Measurements from ENCODE around the gene SGCD. TPM values are rescaled to one million over a fixed set of nuclear protein-coding genes. Genes with fewer than 3 reads are reported as not detected.

SGCD gene
- total RNA-seq, 1 experiment from 2014 or later = not detected

DNA sequence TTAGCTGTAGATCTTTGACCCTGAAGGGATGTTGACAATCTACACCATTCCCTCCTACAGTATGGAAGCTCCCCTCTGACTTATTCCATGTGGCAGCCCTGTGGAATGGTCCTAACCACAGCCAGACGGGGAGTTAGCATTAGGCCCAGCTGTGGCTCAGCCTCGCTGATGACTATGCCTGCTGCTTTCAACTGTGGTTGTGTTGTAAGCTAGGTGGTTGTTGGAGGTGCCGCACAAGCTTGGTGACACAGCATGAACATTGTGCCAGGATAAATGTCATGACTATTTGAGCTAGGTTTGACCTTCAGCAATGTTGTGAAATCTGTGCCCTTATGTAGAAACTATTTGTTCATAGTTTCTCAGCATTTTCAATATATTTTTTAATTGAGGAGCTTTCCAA lies 40.6 kb downstream of the SGCD start:
- intact Hi-C loops (cut with micrococcal nuclease; ENCODE audit: unreplicated experiment) = no loop called here
- H3K4me3 ChIP-seq (ENCODE audit: low read depth in 2 of 2, low read length in 2 of 2) = no peak overlapping the region
- DNase-seq (ENCODE audit: low read depth, low spot score) = no peak
- CTCF ChIA-PET = no interaction called here
- ATAC-seq = no peak
- no peaks in the 10 kb centered on the region for H3K9me3 ChIP-seq (ENCODE audit: control insufficient read depth, insufficient read depth, low read depth, low read length)
- H3K36me3 ChIP-seq (ENCODE audit: control insufficient read depth, insufficient read depth, low read length) = no peaks in the 10 kb centered on the region
- POLR2A ChIA-PET = no interaction called here
- in situ Hi-C loops (cut with HindIII; ENCODE audit: low pct_unique_long_range_greater_than_20kb, low sequenced_read_pairs) = no loop called here
- H3K27ac ChIP-seq (ENCODE audit: low read length) = no peak overlapping the region
- no peaks in the 10 kb centered on the region for H3K27me3 ChIP-seq (ENCODE audit: control insufficient read depth, insufficient read depth, low read length)
- no TSS peak for BruUV-seq (replicated peaks)
- H3K4me1 ChIP-seq (ENCODE audit: control insufficient read depth, insufficient read depth, low read length) = no peaks in the 10 kb centered on the region
- TF ChIP-seq, protein P1, sequence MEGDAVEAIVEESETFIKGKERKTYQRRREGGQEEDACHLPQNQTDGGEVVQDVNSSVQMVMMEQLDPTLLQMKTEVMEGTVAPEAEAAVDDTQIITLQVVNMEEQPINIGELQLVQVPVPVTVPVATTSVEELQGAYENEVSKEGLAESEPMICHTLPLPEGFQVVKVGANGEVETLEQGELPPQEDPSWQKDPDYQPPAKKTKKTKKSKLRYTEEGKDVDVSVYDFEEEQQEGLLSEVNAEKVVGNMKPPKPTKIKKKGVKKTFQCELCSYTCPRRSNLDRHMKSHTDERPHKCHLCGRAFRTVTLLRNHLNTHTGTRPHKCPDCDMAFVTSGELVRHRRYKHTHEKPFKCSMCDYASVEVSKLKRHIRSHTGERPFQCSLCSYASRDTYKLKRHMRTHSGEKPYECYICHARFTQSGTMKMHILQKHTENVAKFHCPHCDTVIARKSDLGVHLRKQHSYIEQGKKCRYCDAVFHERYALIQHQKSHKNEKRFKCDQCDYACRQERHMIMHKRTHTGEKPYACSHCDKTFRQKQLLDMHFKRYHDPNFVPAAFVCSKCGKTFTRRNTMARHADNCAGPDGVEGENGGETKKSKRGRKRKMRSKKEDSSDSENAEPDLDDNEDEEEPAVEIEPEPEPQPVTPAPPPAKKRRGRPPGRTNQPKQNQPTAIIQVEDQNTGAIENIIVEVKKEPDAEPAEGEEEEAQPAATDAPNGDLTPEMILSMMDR (IDR thresholded peaks at IDR 0.05) = no peak
- TF ChIP-seq POLR2AphosphoS5 (IDR thresholded peaks at IDR 0.05; ENCODE audit: low read depth, low read length) (no peak), SIN3A (IDR thresholded peaks at IDR 0.05; ENCODE audit: borderline replicate concordance, insufficient read depth, low read depth, low read length) (no peak), TCF7L2 (IDR thresholded peaks at IDR 0.05; ENCODE audit: low read depth, low read length) (no peak)
- TF ChIP-seq, protein P2, sequence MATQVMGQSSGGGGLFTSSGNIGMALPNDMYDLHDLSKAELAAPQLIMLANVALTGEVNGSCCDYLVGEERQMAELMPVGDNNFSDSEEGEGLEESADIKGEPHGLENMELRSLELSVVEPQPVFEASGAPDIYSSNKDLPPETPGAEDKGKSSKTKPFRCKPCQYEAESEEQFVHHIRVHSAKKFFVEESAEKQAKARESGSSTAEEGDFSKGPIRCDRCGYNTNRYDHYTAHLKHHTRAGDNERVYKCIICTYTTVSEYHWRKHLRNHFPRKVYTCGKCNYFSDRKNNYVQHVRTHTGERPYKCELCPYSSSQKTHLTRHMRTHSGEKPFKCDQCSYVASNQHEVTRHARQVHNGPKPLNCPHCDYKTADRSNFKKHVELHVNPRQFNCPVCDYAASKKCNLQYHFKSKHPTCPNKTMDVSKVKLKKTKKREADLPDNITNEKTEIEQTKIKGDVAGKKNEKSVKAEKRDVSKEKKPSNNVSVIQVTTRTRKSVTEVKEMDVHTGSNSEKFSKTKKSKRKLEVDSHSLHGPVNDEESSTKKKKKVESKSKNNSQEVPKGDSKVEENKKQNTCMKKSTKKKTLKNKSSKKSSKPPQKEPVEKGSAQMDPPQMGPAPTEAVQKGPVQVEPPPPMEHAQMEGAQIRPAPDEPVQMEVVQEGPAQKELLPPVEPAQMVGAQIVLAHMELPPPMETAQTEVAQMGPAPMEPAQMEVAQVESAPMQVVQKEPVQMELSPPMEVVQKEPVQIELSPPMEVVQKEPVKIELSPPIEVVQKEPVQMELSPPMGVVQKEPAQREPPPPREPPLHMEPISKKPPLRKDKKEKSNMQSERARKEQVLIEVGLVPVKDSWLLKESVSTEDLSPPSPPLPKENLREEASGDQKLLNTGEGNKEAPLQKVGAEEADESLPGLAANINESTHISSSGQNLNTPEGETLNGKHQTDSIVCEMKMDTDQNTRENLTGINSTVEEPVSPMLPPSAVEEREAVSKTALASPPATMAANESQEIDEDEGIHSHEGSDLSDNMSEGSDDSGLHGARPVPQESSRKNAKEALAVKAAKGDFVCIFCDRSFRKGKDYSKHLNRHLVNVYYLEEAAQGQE (IDR thresholded peaks at IDR 0.05; ENCODE audit: insufficient read depth in 1 of 2, low read depth in 2 of 2, low read length in 1 of 2) = no peak

DNA sequence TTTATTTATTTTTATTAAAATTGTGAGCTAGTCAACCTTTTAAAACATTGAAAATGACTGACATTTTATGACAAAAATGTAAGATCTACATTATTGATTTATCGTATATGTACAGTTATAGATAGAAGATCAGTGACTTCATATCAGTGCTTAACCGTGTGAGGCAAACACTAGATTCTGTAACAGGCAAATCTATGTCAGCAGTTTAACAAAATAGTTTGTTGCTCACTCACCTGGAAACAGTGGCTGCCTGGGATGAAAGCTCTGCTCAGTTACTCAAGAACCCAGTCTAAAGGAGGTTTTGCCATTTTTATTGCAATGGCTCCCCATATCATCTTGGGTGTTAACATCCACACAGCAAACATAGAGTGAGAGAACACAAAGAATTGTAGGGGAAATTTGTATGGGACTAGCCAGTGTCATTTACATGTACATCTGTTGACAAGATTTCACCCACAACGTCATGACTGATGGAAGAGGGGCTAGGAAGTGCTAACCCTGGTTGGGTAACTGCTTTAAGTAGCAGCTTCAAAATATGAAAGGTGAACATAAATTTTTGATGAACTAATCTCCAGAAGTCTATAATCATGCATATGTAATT lies 49.0 kb downstream of the SGCD start:
- ChIA-PET POLR2A (no interaction called here), CTCF (no interaction called here)
- intact Hi-C loops (cut with micrococcal nuclease; ENCODE audit: unreplicated experiment) = no loop called here
- H3K27me3 ChIP-seq (ENCODE audit: control insufficient read depth, insufficient read depth, low read length) = no peaks in the 10 kb centered on the region
- no peak for ATAC-seq
- H3K4me1 ChIP-seq (ENCODE audit: control insufficient read depth, insufficient read depth, low read length) = no peaks in the 10 kb centered on the region
- H3K9me3 ChIP-seq (ENCODE audit: control insufficient read depth, insufficient read depth, low read depth, low read length) = no peaks in the 10 kb centered on the region
- H3K27ac ChIP-seq (ENCODE audit: low read length) = no peak overlapping the region
- no peak for DNase-seq (ENCODE audit: low read depth, low spot score)
- in situ Hi-C loops (cut with HindIII; ENCODE audit: low pct_unique_long_range_greater_than_20kb, low sequenced_read_pairs) = no loop called here
- no peaks in the 10 kb centered on the region for H3K36me3 ChIP-seq (ENCODE audit: control insufficient read depth, insufficient read depth, low read length)
- no TSS peak for BruUV-seq (replicated peaks)
- TF ChIP-seq POLR2AphosphoS5 (IDR thresholded peaks at IDR 0.05; ENCODE audit: low read depth, low read length) (no peak), SIN3A (IDR thresholded peaks at IDR 0.05; ENCODE audit: borderline replicate concordance, insufficient read depth, low read depth, low read length) (no peak), TCF7L2 (IDR thresholded peaks at IDR 0.05; ENCODE audit: low read depth, low read length) (no peak)
- TF ChIP-seq, protein P2 (IDR thresholded peaks at IDR 0.05; ENCODE audit: insufficient read depth in 1 of 2, low read depth in 2 of 2, low read length in 1 of 2) = no peak
- TF ChIP-seq, protein P1 (IDR thresholded peaks at IDR 0.05) = no peak
- no peak overlapping the region for H3K4me3 ChIP-seq (ENCODE audit: low read depth in 2 of 2, low read length in 2 of 2)

Measured in Panc1 (cell line).